K562 (cell line): ENCODE results near the gene FHIT.

Experiments
- EZH2 ChIP-seq: IDR thresholded peaks from 2 replicates; pipeline ENCODE4 v1.6.1; 2012; ENCODE audit warnings: low read depth, mild to moderate bottlenecking, inconsistent platforms, low read length, borderline replicate concordance
- HCFC1 ChIP-seq: IDR thresholded peaks from 2 replicates; pipeline ENCODE4 v1.6.1; 2012; ENCODE audit warnings: low read depth, low read length, improper control_type of control experiment
- NR3C1 ChIP-seq: sonication (generic); formaldehyde crosslinking; IDR thresholded peaks from 2 replicates; pipeline ENCODE4 v1.8.1; 2022; ENCODE audit warnings: missing genetic modification reagents
- NR4A1 ChIP-seq, 2 experiments: fragments of 250-450 bp in 1 of 2; fragments of 450-650 bp in 1 of 2; sonication (Bioruptor Pico) in 1 of 2; IDR thresholded peaks; 2 replicates each; pipeline versions ENCODE4 v1.4.0 to v1.6.1; 2016 to 2020; ENCODE audit warnings: mild to moderate bottlenecking in 2 of 2, missing compliant biosample characterization in 1 of 2, missing genetic modification characterization in 1 of 2, moderate library complexity in 1 of 2
- POLR2A ChIP-seq: fragments of 450-650 bp; conservative IDR thresholded peaks from 2 replicates; pipeline ENCODE4 v1.6.1; 2016
- TAF1 ChIP-seq: IDR thresholded peaks from 2 replicates; pipeline ENCODE4 v1.6.1; 2011; ENCODE audit warnings: mild to moderate bottlenecking, low read length, moderate library complexity; ENCODE audit not compliant: insufficient read depth, control insufficient read depth, severe bottlenecking; ENCODE audit errors: extremely low read depth
- ZNF766 ChIP-seq: fragments of 200-800 bp; sonication (Bioruptor generic); conservative IDR thresholded peaks from 2 replicates; pipeline ENCODE4 v1.6.1; 2016; ENCODE audit warnings: missing genetic modification characterization, missing compliant biosample characterization
- TF ChIP-seq, protein P1 (sequence below): fragments of 450-650 bp; formaldehyde crosslinking; conservative IDR thresholded peaks from 2 replicates; pipeline ENCODE4 v1.4.0; 2022; ENCODE audit warnings: mild to moderate bottlenecking, missing genetic modification characterization
- TF ChIP-seq, protein P2 (sequence below), 2 experiments: fragments of 200-800 bp in 1 of 2; sonication (Bioruptor generic) in 1 of 2; sonication (generic) in 1 of 2; formaldehyde crosslinking in 1 of 2; IDR thresholded peaks in 1 of 2; conservative IDR thresholded peaks in 1 of 2; 2 replicates each; pipeline versions ENCODE4 v1.5.0 to v1.6.1; 2016 to 2020; ENCODE audit warnings: missing compliant biosample characterization in 1 of 2, missing genetic modification characterization in 1 of 2, missing genetic modification reagents in 1 of 2
- TF ChIP-seq, protein P3 (sequence below): sonication (generic); formaldehyde crosslinking; IDR thresholded peaks from 2 replicates; pipeline ENCODE4 v1.8.1; 2023; ENCODE audit warnings: missing genetic modification reagents, mild to moderate bottlenecking, borderline replicate concordance

DNA sequence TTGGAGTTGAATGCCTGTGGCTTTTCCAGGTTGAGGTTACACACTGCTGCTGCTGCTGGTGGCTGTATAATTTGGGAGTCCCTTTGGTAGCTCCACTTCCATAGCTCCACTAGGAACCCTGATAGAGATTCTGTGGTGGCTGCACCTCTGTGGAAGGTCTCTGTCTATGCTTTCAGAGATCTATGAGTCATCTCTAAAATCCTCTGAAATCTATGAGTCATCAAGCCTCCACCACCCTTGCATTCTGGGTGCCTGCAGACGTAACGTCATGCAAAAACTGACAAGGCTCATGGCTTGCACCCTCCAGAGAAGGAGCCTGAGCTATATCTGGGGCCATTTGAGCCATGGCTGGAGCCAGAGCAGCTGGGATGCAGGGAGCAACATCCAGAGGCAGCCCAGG, 1164.4 kb downstream of the FHIT start:
- TF ChIP-seq POLR2A, result no peak
- no peak for TF ChIP-seq ZNF766
- TF ChIP-seq TAF1, result no peak
- TF ChIP-seq, protein P1, sequence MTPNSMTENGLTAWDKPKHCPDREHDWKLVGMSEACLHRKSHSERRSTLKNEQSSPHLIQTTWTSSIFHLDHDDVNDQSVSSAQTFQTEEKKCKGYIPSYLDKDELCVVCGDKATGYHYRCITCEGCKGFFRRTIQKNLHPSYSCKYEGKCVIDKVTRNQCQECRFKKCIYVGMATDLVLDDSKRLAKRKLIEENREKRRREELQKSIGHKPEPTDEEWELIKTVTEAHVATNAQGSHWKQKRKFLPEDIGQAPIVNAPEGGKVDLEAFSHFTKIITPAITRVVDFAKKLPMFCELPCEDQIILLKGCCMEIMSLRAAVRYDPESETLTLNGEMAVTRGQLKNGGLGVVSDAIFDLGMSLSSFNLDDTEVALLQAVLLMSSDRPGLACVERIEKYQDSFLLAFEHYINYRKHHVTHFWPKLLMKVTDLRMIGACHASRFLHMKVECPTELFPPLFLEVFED (CRISPR knock-in tag), result no peak
- TF ChIP-seq NR3C1, result no peak
- TF ChIP-seq, protein P2, sequence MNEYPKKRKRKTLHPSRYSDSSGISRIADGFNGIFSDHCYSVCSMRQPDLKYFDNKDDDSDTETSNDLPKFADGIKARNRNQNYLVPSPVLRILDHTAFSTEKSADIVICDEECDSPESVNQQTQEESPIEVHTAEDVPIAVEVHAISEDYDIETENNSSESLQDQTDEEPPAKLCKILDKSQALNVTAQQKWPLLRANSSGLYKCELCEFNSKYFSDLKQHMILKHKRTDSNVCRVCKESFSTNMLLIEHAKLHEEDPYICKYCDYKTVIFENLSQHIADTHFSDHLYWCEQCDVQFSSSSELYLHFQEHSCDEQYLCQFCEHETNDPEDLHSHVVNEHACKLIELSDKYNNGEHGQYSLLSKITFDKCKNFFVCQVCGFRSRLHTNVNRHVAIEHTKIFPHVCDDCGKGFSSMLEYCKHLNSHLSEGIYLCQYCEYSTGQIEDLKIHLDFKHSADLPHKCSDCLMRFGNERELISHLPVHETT (CRISPR knock-in tag; conservative IDR thresholded peaks at IDR 0.05 in 1 of 2, IDR thresholded peaks at IDR 0.05 in 1 of 2), result no peak
- no peak for TF ChIP-seq HCFC1
- no peak for TF ChIP-seq NR4A1 (CRISPR knock-in tag; IDR thresholded peaks at IDR 0.05)
- TF ChIP-seq NR4A1 (tag; IDR thresholded peaks at IDR 0.05), result no peak
- TF ChIP-seq EZH2, result no peak
- TF ChIP-seq, protein P3, sequence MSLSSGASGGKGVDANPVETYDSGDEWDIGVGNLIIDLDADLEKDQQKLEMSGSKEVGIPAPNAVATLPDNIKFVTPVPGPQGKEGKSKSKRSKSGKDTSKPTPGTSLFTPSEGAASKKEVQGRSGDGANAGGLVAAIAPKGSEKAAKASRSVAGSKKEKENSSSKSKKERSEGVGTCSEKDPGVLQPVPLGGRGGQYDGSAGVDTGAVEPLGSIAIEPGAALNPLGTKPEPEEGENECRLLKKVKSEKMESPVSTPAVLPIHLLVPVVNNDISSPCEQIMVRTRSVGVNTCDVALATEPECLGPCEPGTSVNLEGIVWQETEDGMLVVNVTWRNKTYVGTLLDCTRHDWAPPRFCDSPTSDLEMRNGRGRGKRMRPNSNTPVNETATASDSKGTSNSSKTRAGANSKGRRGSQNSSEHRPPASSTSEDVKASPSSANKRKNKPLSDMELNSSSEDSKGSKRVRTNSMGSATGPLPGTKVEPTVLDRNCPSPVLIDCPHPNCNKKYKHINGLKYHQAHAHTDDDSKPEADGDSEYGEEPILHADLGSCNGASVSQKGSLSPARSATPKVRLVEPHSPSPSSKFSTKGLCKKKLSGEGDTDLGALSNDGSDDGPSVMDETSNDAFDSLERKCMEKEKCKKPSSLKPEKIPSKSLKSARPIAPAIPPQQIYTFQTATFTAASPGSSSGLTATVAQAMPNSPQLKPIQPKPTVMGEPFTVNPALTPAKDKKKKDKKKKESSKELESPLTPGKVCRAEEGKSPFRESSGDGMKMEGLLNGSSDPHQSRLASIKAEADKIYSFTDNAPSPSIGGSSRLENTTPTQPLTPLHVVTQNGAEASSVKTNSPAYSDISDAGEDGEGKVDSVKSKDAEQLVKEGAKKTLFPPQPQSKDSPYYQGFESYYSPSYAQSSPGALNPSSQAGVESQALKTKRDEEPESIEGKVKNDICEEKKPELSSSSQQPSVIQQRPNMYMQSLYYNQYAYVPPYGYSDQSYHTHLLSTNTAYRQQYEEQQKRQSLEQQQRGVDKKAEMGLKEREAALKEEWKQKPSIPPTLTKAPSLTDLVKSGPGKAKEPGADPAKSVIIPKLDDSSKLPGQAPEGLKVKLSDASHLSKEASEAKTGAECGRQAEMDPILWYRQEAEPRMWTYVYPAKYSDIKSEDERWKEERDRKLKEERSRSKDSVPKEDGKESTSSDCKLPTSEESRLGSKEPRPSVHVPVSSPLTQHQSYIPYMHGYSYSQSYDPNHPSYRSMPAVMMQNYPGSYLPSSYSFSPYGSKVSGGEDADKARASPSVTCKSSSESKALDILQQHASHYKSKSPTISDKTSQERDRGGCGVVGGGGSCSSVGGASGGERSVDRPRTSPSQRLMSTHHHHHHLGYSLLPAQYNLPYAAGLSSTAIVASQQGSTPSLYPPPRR (CRISPR knock-in tag), result no peak
